Activated CD8-positive, alpha-beta memory T cell treated with anti-CD3 and anti-CD28 coated beads, Interleukin-2, amount 10 ng/mL, durations not matched to agents 7 days and 5 days (primary cell): Measurements from ENCODE around the gene DNLZ. TPM values are rescaled to one million over a fixed set of nuclear protein-coding genes. Genes with fewer than 3 reads are reported as not detected.
"Not testable (repeated sequence)": the region's sequence is repeated elsewhere in the genome, so short reads cannot be mapped to it uniquely, and the experiment has no call there.

Experiments used
- ATAC-seq: fragments of 150-1000 bp; cut with Tn5 transposase; one replicate; pipeline ENCODE4 v1.10.0; 2021; ENCODE audit warnings: moderate library complexity
- CTCF ChIA-PET: fragments of 350-600 bp; sonication (Branson Sonifier 250); formaldehyde crosslinking; loops from one replicate; lab custom pipeline; 2021; ENCODE audit warnings: antibody characterized with exemption; lab: Charles Lee
- DNase-seq: peaks from one replicate; pipeline ENCODE4 v3.0.0-alpha.2; 2020
- H3K27ac Mint-ChIP-seq: one replicate; pipeline ENCODE4 v1.8.0; 2021; ENCODE audit warnings: mild to moderate bottlenecking, mixed read lengths
- H3K27me3 Mint-ChIP-seq: one replicate; pipeline ENCODE4 v1.8.0; 2021; ENCODE audit warnings: mixed read lengths
- H3K36me3 Mint-ChIP-seq: one replicate; pipeline ENCODE4 v1.8.0; 2021; ENCODE audit warnings: mild to moderate bottlenecking, mixed read lengths
- H3K4me1 Mint-ChIP-seq: one replicate; pipeline ENCODE4 v1.8.0; 2021; ENCODE audit warnings: mixed read lengths
- H3K4me3 Mint-ChIP-seq: one replicate; pipeline ENCODE4 v1.8.0; 2021; ENCODE audit warnings: mild to moderate bottlenecking, moderate library complexity, mixed read lengths
- H3K9me3 Mint-ChIP-seq: one replicate; pipeline ENCODE4 v1.8.0; 2022; ENCODE audit warnings: low read depth, mixed read lengths
- total RNA-seq, 2 experiments: library from RNA; stranded (reverse); gene quantifications; one replicate each; pipeline ENCODE4 v1.2.3, GENCODE V29; 2021

DNLZ gene
- total RNA-seq = 10 to 100 TPM; 22.4 to 23.7 TPM

DNA sequence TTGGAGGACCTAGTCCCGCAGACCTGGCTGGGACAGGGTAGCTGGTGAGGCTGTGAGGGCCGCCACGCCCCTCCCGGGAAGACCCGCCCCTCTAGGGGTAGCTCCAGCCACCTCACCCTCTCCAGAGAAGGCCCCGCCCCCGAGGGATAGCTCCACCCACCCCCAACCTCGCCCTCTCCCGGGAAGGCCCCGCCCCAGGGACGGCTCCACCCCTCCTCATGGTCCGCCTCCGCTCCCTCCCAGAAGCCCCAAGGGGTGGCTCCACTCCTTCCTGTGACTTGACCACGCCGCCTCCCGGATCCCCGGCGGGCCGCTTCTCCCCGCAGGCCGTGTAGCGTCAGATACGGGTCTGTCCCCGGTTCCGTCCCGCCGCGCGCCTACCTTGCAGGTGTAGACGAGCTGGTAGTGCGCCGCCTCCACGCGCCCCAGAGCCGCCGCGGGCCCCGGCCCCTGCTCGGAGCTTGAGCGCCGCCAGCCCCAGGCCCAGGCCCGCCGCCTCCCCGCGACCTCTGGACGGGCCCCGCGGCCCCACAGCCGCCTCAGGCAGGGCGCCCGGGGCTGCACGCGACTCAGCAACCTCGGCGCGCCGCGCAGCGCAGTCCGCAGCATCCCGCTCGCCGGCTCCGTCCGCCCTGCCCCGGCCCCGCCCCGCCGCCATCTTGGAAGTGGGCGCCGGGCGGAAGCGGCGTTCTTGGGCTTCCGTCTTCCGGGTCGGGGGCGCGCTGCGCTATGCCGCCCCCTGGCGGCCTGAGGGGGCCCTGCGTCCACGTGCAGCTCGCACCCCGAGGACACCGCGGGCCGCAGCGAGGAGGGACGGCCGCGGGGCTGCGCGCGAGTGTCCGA is at the start of gene DNLZ:
TSS of gene DNLZ (minus strand) at position 639 of the 843 bp plus-strand sequence. CDS start at position 609, 30 bp downstream.
- Mint-ChIP-seq H3K9me3 (no peaks in the 10 kb centered on the region), H3K27ac (peak within 1 kb of the TSS; percentile 90), H3K36me3 (no peaks in the 10 kb centered on the region), H3K27me3 (no peaks in the 10 kb centered on the region), H3K4me1 (peaks cover 11% of the 10 kb centered on the region), H3K4me3 (peak within 1 kb of the TSS; percentile 77)
- ATAC-seq = peak; percentile 92
- CTCF ChIA-PET = interaction anchor here (0.7 to 5.0 kb wide), 23 partner anchors 11 to 1060 kb away, joined by 3 to 52 read pairs (median 4); partner anchors contain the start of genes CARD9, EXD3, NOXA1 and SNAPC4
- DNase-seq = peak; percentile 96

DNA sequence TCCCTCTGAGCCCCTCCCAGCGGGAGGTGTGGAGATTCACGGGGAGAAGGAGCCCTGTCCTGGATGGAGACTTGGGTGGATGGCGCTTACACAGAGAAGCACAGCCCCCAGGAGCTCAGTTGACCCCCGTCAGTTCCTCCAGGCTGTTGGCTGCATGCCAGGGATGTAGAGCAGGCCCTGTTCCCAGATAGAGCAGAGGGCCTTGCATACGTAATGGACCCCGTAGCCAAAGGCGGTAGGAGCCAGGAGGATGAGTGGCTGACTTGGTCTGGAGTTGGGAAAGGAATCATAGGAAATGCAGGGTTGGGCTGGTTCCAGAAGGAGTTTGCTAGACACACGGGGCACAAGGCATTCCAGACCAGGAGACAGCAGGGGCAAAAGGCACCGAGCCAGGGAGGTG is 49.4 kb upstream of the DNLZ start:
- peaks cover 38% of the 10 kb centered on the region for H3K36me3 Mint-ChIP-seq
- peak overlapping the region; percentile 29 for H3K27ac Mint-ChIP-seq
- ATAC-seq = no peak
- H3K27me3 Mint-ChIP-seq = no peaks in the 10 kb centered on the region
- no peak for DNase-seq
- peaks cover 38% of the 10 kb centered on the region for H3K4me1 Mint-ChIP-seq
- H3K4me3 Mint-ChIP-seq = no peak overlapping the region
- CTCF ChIA-PET = no interaction called here
- H3K9me3 Mint-ChIP-seq = no peaks in the 10 kb centered on the region

GRCh38 chr9:136411378-136411777 is 47.8 kb upstream of the DNLZ start:
- CTCF ChIA-PET = no interaction called here
- H3K9me3 Mint-ChIP-seq = no peaks in the 10 kb centered on the region
- no peak for DNase-seq
- H3K36me3 Mint-ChIP-seq = peaks cover 39% of the 10 kb centered on the region
- no peak for ATAC-seq
- peak overlapping the region; percentile 96 for H3K4me3 Mint-ChIP-seq
- H3K27me3 Mint-ChIP-seq = no peaks in the 10 kb centered on the region
- H3K27ac Mint-ChIP-seq = peak overlapping the region; percentile 89
- H3K4me1 Mint-ChIP-seq = peaks cover 40% of the 10 kb centered on the region

DNA sequence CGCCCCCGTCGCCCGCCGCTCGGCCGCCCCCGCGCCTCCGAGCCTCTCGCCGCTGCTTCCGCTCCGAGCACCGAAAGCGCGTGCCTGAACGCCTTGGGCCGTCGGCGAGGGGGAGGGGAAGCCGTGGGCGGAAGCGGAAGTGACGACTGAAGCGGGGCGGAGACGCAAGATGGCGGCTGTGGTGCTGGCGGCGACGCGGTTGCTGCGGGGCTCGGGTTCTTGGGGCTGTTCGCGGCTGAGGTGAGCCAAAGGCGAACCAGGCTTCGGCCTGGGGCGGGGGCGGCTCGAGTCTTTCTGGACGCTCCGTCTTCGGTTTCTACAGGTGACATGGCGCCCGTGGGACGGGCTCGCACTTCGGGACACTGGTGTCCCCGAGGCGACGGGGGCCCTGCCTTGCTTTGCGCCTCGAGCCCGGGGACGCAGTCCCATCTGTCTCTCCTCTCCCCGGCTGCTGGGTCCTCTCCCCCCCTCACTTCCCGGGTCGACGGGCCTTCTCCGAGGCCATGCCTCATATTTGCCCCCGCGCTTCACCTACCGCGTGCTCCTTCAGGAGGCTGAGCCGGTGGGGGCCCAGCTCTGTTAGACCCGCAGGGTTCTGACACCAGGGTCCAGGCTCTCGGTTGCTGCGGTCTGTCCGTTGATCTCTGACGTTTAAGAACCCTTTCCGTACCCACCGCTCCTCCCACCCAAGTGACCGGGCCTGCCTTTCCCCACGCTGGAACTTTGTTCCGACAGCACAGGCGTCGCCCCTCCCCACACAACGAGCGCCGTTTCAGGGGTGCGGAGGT is 47.1 kb upstream of the DNLZ start, which contains the start of the genes ENTR1 and PMPCA:
TSS of gene ENTR1 (minus strand) at position 115 of the 788 bp plus-strand sequence. CDS start 217 bp downstream, outside the sequence.
TSS of gene PMPCA (plus strand) at position 159 of the 788 bp plus-strand sequence. CDS start at position 170, 11 bp downstream.
- no peaks in the 10 kb centered on the region for H3K9me3 Mint-ChIP-seq
- H3K27ac Mint-ChIP-seq = peak within 1 kb of the TSS; percentile 89
- CTCF ChIA-PET = interaction anchor here (1.0 to 2.5 kb wide), 4 partner anchors 10 to 50 kb away, joined by 3 to 20 read pairs (median 5); partner anchors contain the start of gene DNLZ
- peak within 1 kb of the TSS; percentile 96 for H3K4me3 Mint-ChIP-seq
- no peaks in the 10 kb centered on the region for H3K27me3 Mint-ChIP-seq
- H3K36me3 Mint-ChIP-seq = peaks cover 38% of the 10 kb centered on the region
- ATAC-seq (peak; percentile 90), DNase-seq (peak; percentile 95)
- peaks cover 43% of the 10 kb centered on the region for H3K4me1 Mint-ChIP-seq

DNA sequence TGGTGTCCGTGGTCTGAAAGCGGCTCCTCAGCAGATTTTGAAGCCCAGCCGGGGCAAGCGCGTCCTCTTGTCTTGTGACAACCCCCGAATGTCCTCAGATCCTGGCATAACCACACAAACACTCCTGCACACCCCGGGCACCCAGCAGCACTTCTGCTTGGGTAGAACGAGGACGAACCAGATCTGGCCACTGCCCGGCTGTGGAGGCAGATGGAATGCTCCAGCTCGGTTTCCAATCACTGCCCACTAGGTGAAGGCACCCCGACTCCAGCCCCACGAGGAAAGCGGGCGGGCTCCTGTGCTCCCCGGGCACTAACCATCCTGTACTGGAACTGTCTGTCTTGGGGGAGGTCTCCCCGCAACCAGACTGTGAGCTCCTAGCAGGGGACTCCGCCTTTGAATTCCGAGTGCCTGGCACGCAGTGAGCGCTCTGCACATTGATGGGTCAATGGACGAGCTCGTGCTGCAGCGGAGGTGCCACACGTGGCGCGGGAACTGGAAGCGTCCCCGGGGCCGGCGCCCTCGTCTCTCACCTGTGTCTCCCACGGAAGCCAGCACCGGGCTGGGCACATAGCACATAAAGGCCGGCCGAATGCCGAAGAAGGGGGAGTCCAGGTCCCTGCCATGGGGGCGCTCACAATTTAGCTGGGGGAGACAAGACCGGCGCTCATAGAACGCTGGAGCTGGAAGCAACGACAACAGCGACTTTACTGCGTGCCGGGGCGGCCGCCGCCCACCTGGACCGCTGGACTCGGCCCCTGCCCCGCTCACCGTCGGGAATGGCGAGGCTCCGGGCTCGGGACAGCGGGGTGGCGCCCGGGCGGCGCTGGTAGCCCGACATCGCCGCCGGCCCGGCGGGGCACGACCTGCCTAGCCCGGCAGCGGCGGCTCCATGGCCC is 46.3 kb upstream of the DNLZ start:
- peak overlapping the region; percentile 89 for H3K27ac Mint-ChIP-seq
- peaks cover 49% of the 10 kb centered on the region for H3K4me1 Mint-ChIP-seq
- H3K36me3 Mint-ChIP-seq = peaks cover 41% of the 10 kb centered on the region
- H3K9me3 Mint-ChIP-seq = no peaks in the 10 kb centered on the region
- peak overlapping the region; percentile 96 for H3K4me3 Mint-ChIP-seq
- no peaks in the 10 kb centered on the region for H3K27me3 Mint-ChIP-seq
- CTCF ChIA-PET = interaction anchor here (0.8 to 2.5 kb wide), 5 partner anchors 9 to 1170 kb away, joined by 3 to 20 read pairs (median 4); partner anchors contain the start of gene DNLZ
- DNase-seq (peak; percentile 58), ATAC-seq (peak; percentile 37)

DNA sequence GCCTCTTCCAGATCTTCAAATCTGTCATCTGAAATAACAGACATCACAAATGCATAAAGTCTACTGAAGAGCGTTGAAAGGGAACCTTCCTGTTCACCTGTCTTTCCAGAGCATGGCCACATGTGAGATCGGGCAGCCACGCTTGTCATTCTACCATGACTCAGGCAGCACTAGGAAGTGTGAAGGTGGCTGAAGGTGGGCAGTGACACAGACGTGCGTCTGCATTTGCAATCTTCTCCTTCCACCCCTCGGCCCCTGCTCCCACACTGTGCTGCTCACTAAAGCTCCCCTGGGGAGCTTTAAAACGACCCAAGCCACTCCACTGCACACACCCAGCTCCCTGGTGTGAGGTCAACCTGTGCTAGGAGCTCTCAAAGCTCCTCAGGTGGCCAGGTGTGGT is 44.4 kb upstream of the DNLZ start:
- CTCF ChIA-PET = interaction anchor here (1.2 to 2.5 kb wide), 3 partner anchors 7 to 95 kb away, joined by 3 to 20 read pairs (median 5); no protein-coding TSS in a partner anchor
- H3K4me3 Mint-ChIP-seq = no peak overlapping the region
- peaks cover 63% of the 10 kb centered on the region for H3K4me1 Mint-ChIP-seq
- no peaks in the 10 kb centered on the region for H3K27me3 Mint-ChIP-seq
- DNase-seq (no peak), ATAC-seq (no peak)
- H3K27ac Mint-ChIP-seq = no peak overlapping the region
- peaks cover 35% of the 10 kb centered on the region for H3K36me3 Mint-ChIP-seq
- no peaks in the 10 kb centered on the region for H3K9me3 Mint-ChIP-seq

DNA sequence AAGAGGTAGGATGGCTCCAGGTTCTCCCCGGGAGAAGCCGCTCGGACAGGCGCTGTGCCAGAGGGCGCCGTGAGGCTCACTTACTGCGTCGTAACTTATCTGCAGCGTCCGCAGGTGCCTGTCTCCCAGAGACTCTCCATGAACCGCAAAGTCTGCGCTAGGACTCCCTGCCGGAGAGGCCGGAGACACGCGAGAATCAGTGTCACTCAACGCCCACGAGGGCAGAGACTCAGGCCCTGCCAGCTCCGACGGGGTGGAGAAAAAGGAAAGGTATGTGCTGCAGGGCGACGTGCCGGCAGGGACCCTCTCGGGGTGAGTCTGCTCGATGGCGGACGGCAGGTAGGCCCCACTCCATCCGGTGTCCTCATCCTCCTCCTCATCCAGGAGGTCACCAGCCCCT is 43.5 kb upstream of the DNLZ start:
- not testable (repeated sequence) for H3K27ac Mint-ChIP-seq, H3K4me3 Mint-ChIP-seq, ATAC-seq, H3K27me3 Mint-ChIP-seq, H3K9me3 Mint-ChIP-seq, DNase-seq
- H3K36me3 Mint-ChIP-seq = peaks cover 34% of the 10 kb centered on the region
- CTCF ChIA-PET = interaction anchor here (1.6 kb wide), 1 partner anchor 77 kb away, joined by 4 read pairs; no protein-coding TSS in a partner anchor
- peaks cover 62% of the 10 kb centered on the region for H3K4me1 Mint-ChIP-seq

- not testable (repeated sequence) for H3K27ac Mint-ChIP-seq, H3K4me3 Mint-ChIP-seq
- H3K36me3 Mint-ChIP-seq = peaks cover 31% of the 10 kb centered on the region
Measured at GRCh38 chr9:136405904-136406303, 42.4 kb upstream of the DNLZ start.

GRCh38 chr9:136405481-136405880 is 41.9 kb upstream of the DNLZ start:
- Mint-ChIP-seq H3K36me3 (peaks cover 31% of the 10 kb centered on the region), H3K4me3 (no peak overlapping the region), H3K27ac (no peak overlapping the region), H3K27me3 (no peaks in the 10 kb centered on the region), H3K9me3 (no peaks in the 10 kb centered on the region), H3K4me1 (peaks cover 60% of the 10 kb centered on the region)
- no peak for DNase-seq
- CTCF ChIA-PET = interaction anchor here (1.6 kb wide), 1 partner anchor 78 kb away, joined by 4 read pairs; no protein-coding TSS in a partner anchor
- ATAC-seq = no peak

More at GRCh38 chr9:136405904-136406303, 42.4 kb upstream of the DNLZ start:
- not testable (repeated sequence) for H3K27me3 Mint-ChIP-seq, ATAC-seq, H3K9me3 Mint-ChIP-seq, DNase-seq
- CTCF ChIA-PET = interaction anchor here (1.6 kb wide), 1 partner anchor 78 kb away, joined by 4 read pairs; no protein-coding TSS in a partner anchor
- peaks cover 58% of the 10 kb centered on the region for H3K4me1 Mint-ChIP-seq

GRCh38 chr9:136404801-136405136 is 41.2 kb upstream of the DNLZ start:
- DNase-seq (no peak), ATAC-seq (no peak)
- peak overlapping the region; percentile 79 for H3K27ac Mint-ChIP-seq
- H3K36me3 Mint-ChIP-seq = peaks cover 31% of the 10 kb centered on the region
- H3K9me3 Mint-ChIP-seq = no peaks in the 10 kb centered on the region
- no peaks in the 10 kb centered on the region for H3K27me3 Mint-ChIP-seq
- H3K4me3 Mint-ChIP-seq = peak overlapping the region; percentile 1
- peaks cover 58% of the 10 kb centered on the region for H3K4me1 Mint-ChIP-seq
- CTCF ChIA-PET = interaction anchor here (1.5 kb wide), 2 partner anchors 19 to 67 kb away, joined by 4 to 7 read pairs; no protein-coding TSS in a partner anchor

- CTCF ChIA-PET = interaction anchor here (0.7 to 6.2 kb wide), 6 partner anchors 18 to 221 kb away, joined by 3 to 52 read pairs (median 4); partner anchors contain the start of gene DNLZ
- peaks cover 31% of the 10 kb centered on the region for H3K36me3 Mint-ChIP-seq
- H3K9me3 Mint-ChIP-seq = no peaks in the 10 kb centered on the region
- peak; percentile 16 for ATAC-seq
- H3K27me3 Mint-ChIP-seq = no peaks in the 10 kb centered on the region
- peak overlapping the region; percentile 31 for H3K4me3 Mint-ChIP-seq
- peak overlapping the region; percentile 79 for H3K27ac Mint-ChIP-seq
- peak; percentile 76 for DNase-seq
- peaks cover 54% of the 10 kb centered on the region for H3K4me1 Mint-ChIP-seq
Measured at GRCh38 chr9:136403915-136404800, 40.6 kb upstream of the DNLZ start.
